C4-2B (cell line): ENCODE data around the gene PCLO.

Source experiments
- CTCF ChIP-seq: fragments of 450-650 bp; conservative IDR thresholded peaks from 2 replicates; pipeline ENCODE4 v1.5.1; 2017; ENCODE audit warnings: mild to moderate bottlenecking
- ZFX ChIP-seq: fragments of 450-650 bp; IDR thresholded peaks from 2 replicates; pipeline ENCODE4 v1.6.1; 2017

GRCh38 chr7:83036721-83037380, 125.8 kb downstream of the PCLO start:
- TF ChIP-seq CTCF = no peak
- TF ChIP-seq ZFX = no peak
